ENCODE results near the gene KIAA2012.

KIAA2012 gene

DNA sequence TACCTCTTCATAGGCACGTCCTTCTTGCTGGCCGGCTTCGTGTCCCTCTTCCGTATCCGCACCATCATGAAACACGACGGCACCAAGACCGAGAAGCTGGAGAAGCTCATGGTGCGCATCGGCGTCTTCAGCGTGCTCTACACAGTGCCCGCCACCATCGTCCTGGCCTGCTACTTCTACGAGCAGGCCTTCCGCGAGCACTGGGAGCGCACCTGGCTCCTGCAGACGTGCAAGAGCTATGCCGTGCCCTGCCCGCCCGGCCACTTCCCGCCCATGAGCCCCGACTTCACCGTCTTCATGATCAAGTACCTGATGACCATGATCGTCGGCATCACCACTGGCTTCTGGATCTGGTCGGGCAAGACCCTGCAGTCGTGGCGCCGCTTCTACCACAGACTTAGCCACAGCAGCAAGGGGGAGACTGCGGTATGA, 37.1 kb upstream of the KIAA2012 start:
- DNase-seq (ENCODE audit: low spot score): no peak
- TF ChIP-seq, protein P1, sequence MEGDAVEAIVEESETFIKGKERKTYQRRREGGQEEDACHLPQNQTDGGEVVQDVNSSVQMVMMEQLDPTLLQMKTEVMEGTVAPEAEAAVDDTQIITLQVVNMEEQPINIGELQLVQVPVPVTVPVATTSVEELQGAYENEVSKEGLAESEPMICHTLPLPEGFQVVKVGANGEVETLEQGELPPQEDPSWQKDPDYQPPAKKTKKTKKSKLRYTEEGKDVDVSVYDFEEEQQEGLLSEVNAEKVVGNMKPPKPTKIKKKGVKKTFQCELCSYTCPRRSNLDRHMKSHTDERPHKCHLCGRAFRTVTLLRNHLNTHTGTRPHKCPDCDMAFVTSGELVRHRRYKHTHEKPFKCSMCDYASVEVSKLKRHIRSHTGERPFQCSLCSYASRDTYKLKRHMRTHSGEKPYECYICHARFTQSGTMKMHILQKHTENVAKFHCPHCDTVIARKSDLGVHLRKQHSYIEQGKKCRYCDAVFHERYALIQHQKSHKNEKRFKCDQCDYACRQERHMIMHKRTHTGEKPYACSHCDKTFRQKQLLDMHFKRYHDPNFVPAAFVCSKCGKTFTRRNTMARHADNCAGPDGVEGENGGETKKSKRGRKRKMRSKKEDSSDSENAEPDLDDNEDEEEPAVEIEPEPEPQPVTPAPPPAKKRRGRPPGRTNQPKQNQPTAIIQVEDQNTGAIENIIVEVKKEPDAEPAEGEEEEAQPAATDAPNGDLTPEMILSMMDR (conservative IDR thresholded peaks at IDR 0.05; ENCODE audit: low read depth): no peak
- POLR2A ChIA-PET (ENCODE audit: low non-redundant PET): no interaction called here
- CTCF ChIA-PET: interaction anchor here (0.6 kb wide), 1 partner anchor 167 kb away, joined by 3 read pairs; no protein-coding TSS in a partner anchor
- H3K27ac ChIP-seq: no peak overlapping the region

DNA sequence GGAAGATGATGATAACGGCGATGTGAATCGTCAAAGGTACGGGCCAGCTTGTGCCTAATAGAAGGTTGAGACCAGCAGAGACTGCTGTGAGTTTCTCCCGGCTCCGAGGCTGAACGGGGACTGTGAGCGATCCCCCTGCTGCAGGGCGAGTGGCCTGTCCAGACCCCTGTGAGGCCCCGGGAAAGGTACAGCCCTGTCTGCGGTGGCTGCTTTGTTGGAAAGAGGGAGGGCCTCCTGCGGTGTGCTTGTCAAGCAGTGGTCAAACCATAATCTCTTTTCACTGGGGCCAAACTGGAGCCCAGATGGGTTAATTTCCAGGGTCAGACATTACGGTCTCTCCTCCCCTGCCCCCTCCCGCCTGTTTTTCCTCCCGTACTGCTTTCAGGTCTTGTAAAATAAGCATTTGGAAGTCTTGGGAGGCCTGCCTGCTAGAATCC, 36.4 kb upstream of the KIAA2012 start:
- ChIA-PET POLR2A (ENCODE audit: low non-redundant PET) (no interaction called here), CTCF (no interaction called here)
- H3K27ac ChIP-seq: no peak overlapping the region
- TF ChIP-seq, protein P1 (conservative IDR thresholded peaks at IDR 0.05; ENCODE audit: low read depth): no peak
- no peak for DNase-seq (ENCODE audit: low spot score)

DNA sequence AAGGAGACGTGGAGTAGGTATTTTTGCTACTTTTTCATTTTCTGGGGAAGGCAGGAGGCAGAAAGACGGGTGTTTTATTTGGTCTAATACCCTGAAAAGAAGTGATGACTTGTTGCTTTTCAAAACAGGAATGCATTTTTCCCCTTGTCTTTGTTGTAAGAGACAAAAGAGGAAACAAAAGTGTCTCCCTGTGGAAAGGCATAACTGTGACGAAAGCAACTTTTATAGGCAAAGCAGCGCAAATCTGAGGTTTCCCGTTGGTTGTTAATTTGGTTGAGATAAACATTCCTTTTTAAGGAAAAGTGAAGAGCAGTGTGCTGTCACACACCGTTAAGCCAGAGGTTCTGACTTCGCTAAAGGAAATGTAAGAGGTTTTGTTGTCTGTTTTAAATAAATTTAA, 36.0 kb upstream of the KIAA2012 start:
- TF ChIP-seq, protein P1 (conservative IDR thresholded peaks at IDR 0.05; ENCODE audit: low read depth): no peak
- CTCF ChIA-PET: no interaction called here
- POLR2A ChIA-PET (ENCODE audit: low non-redundant PET): no interaction called here
- no peak overlapping the region for H3K27ac ChIP-seq
- no peak for DNase-seq (ENCODE audit: low spot score)

- H3K27ac ChIP-seq: no peak overlapping the region
- TF ChIP-seq, protein P1 (conservative IDR thresholded peaks at IDR 0.05; ENCODE audit: low read depth): no peak
- CTCF ChIA-PET: no interaction called here
- POLR2A ChIA-PET (ENCODE audit: low non-redundant PET): no interaction called here
- no peak for DNase-seq (ENCODE audit: low spot score)
Measured at GRCh38 chr2:202038471-202039277, 34.4 kb upstream of the KIAA2012 start.

GRCh38 chr2:202039278-202040078, 33.6 kb upstream of the KIAA2012 start:
- DNase-seq (ENCODE audit: low spot score): no peak
- no peak overlapping the region for H3K27ac ChIP-seq
- POLR2A ChIA-PET (ENCODE audit: low non-redundant PET): no interaction called here
- CTCF ChIA-PET: no interaction called here
- TF ChIP-seq, protein P1 (conservative IDR thresholded peaks at IDR 0.05; ENCODE audit: low read depth): no peak

DNA sequence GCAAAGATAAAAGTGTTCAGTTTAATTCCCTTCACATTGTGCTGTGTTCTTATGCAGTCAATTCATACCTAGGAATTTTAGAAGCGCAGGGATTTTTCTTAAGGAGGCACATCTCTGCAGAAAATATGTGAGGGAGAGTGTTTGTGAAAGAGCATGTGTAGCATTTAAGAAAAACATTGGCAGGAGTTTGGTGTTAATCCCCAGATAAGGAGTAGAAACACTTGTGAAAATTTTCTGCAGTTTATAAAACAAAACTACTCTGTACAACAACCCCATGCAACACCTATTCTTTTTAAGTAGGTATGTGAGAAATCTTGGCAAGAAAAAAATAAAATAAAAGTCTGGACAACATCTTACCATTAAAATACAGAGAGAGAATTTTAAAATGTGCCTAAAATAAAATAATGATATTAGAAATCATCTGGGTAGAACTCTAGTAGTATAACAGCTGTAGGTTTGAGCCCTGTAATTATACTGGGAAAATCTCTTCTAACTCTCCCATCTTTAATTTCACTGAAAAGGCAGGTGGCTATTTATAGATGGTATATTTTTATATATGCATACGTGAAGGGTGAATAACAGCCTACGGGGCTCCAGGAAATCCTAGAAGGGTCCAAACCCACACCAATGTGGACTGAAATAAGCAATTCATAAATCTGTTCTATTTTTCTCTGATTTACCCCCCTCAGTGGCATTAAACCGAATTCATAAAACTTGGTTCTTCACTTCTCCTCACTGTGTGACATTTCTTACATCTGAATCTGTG, 32.8 kb upstream of the KIAA2012 start:
- H3K27ac ChIP-seq: no peak overlapping the region
- ChIA-PET CTCF (no interaction called here), POLR2A (ENCODE audit: low non-redundant PET) (no interaction called here)
- TF ChIP-seq, protein P1 (conservative IDR thresholded peaks at IDR 0.05; ENCODE audit: low read depth): no peak
- DNase-seq (ENCODE audit: low spot score): no peak

Measured in RWPE1 (cell line).